Measurements from ENCODE around the gene DLEU7.

GRCh38 chr13:50801087-50801931, 42.2 kb downstream of the DLEU7 start:
- TF ChIP-seq POLR2AphosphoS5 (IDR thresholded peaks at IDR 0.05; ENCODE audit: low read depth, low read length) (no peak), POLR2A (IDR thresholded peaks at IDR 0.05; ENCODE audit: low read depth, low read length) (no peak), TAF1 (IDR thresholded peaks at IDR 0.05; ENCODE audit: low read depth, low read length) (no peak)
